ENCODE measurements around the gene RASGRF1. TPM values are rescaled to one million over a fixed set of nuclear protein-coding genes. Genes with fewer than 3 reads are reported as not detected.

Gene RASGRF1
- total RNA-seq, 1 experiment from 2014 or later, result not detected

DNA sequence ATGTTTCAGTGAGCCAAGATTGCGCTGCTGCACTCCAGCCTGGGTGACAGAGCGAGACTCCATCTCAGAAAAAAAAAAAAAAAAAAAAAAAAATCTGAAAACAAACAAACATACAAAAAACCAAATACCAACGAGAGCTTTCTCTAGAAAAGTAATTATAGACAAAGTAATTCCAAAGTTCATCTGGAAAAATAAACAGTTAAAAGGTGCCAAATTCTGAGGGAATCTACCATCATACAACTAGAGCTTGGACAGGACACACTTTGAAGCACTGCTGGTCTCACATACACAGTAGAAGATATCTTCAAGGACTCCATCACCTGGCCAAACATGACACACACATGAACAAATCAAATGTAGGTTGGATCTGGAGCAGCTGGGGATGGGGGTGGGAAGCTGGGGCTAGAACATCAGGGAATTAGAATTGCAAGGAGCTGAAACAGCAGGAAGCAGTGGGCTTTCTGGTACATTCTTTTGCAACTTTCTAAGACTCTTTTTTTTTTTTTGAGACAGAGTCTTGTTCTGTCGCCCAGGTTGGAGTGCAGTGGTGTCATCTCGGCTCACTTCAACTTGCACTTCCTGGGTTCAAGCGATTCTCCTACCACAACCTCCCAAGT lies 104.6 kb downstream of the RASGRF1 start:
- DNase-seq (ENCODE audit: low read depth), result no peak

DNA sequence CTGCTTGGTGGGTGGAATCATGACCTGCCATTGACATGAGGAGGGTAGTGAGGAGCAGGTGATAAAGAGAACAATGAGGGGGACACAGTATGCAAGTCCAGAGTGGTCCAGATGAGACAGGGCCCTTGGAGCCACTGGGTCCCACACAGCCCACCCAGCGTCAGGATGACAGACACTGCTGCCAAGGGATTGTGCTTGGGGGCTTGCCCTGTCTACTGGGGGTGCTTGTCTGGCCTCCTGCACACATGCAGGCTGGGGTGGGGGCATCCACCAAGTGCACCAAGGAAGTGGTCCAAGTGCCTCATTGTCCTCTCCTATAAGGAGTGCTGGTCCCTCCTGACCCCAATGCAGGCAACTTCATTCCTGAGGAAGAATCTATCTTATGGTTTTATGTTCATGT lies 106.5 kb downstream of the RASGRF1 start:
- DNase-seq (ENCODE audit: low read depth), result no peak

DNA sequence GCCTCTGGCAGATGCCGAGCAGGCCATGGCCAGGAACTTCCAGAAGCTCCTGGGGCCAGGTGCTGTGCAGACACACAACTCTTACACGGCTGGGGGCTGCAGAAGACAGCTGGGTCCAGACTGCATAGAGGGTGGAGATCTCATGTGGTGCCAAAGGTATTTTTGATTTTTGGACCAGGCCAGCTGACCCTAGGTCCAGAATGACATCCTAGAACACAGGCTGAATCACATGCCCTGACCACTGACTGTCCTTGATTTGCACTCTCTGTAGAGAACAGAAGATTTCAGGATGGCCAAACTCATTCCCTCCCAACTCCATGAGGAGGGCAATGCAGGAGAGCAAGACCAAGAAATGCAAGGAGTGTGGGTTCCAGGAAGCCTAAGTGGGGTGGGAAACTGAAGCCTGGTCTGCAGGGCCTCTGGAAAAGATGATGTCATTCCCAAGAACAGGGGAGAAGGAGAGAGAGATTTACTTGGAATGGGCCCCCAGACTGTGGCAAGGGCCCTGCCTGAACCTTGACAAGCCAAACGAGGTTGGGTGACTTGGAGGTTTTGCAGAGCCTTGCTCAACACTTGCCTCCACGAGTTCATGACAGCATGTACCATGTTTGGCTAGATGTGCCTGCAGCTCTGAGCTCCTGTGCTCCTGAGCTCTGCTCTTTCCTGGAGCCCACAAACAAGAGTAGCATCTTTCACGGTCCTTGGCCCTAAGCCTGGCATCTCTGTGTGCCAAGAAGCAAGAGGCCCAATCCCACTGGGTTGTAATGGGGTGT lies 107.2 kb downstream of the RASGRF1 start:
- no peak for DNase-seq (ENCODE audit: low read depth)

DNA sequence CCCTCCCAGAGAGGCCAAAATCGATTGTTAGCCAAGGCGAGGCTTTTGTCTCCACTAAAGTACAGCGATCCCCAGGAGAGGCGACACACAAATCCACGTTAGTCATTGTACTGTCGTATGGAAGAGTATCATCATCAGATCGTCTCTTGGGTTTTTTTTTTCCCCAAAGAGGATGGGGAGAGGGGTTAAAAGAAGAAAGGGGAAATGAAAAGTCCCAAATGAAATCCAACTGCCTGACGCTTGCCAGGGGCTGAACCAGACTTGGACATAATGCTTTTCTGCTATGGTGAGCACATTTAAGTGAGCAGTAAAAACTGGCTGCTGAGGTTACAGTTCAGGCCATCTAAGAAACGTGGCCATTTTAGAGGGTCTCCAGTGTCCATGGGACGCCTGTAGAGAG lies 107.8 kb downstream of the RASGRF1 start:
- no peak for DNase-seq (ENCODE audit: low read depth)

DNA sequence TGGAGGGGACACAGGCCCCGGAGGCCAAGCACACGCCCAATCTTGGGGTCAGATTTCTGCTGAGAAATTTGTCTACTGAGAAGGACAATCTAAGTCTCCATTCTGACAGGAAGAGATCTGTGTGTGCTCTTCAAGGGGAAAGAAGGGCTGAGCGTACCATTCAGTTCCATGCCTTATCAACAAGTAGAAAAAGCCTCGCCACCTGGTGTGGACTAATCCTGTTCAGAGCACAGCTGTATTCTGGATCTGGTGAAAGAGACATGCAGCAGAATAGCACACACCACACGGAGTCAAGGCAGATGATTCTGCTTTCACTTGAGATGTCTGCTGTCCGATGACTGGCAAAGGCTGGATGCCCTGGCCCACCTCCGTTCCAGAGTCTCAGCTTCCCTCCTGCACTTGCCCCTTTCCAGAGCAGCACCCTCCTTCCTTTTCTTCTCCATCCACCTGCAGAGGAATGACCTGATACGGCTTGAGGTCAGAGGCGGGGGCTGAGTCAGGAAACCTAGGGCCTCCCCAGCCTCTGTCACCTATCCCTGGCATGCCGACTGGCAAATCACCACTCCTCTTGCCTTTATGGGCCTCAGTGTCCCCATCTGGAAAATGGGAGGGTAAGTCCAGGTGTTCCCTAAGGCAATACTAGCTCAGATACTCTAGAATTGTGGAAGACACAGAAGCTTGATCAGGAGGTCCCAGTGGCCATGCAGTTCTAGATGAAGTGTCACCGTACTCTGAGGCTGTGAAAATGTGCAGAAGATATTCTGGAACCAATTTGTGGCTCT lies 108.9 kb downstream of the RASGRF1 start:
- DNase-seq (ENCODE audit: low read depth), result no peak

DNA sequence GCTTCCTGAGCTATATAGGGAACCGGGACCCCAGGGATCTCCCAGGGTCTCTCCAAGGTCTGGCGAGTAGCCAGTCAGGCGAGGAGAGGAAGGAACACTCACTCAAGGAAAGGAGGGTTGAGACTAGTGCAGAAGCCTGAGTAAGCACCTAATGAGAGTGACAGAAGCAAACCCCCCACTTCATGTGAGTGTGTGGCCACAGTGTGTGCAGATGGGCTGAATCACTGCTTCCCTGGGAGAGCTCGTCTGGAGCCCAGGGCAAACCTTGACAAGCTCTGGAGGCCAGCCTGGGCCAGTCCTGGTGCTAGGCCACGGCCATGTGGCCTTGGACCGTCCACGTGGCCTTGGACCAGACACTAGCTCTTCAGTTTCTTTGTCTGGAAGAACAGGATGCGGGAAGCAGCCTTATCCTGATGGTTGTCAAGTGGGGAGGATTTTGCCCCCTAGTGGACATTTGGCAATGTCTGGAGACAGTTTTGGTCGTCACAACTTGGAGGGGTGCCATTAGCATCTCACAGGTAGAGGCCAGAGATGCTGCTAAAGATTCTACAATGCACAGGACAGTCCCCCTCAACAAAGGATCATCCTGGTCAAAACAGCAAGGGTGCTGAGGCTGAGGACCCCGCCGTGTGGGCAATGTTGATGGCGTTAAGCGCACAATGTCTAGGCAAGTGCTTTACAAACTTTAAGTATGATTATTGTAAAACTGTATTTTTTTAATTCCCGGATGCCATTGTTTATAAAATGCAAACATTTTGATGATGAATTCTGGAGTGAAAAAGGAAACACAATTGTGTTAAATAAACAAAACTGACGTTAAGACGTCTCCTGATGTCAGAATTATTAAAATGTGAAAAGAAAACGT lies 110.9 kb downstream of the RASGRF1 start:
- peak; percentile 80 for DNase-seq (ENCODE audit: low read depth)

DNA sequence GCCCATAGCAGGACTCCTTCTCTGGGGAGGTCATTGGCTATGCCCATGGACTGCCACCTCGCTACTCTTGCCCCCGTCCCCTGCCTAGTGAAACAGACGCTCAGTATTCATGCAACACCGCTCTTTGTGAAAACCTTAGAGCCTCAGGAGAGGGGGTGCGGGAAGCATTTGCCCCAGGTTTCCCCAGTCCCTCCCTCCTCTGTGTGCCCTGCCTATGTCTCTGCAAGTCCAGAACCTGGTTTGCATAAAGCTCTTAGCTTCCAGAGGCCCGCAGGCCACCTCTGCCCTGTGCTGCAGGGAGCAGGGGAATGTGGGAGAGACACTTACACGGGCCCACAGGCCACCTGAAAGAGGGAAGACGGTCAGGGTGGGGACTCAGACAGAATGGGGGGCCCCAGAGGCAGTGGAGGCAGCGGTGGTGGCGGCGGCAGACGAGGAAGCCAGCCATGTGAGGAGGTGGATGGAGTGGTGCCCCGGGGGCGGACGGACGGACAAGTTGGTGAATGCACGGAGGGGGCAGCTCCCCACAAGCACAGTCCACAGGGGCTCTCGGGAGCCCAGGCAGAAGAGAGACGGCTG lies 111.9 kb downstream of the RASGRF1 start:
- no peak for DNase-seq (ENCODE audit: low read depth)

DNA sequence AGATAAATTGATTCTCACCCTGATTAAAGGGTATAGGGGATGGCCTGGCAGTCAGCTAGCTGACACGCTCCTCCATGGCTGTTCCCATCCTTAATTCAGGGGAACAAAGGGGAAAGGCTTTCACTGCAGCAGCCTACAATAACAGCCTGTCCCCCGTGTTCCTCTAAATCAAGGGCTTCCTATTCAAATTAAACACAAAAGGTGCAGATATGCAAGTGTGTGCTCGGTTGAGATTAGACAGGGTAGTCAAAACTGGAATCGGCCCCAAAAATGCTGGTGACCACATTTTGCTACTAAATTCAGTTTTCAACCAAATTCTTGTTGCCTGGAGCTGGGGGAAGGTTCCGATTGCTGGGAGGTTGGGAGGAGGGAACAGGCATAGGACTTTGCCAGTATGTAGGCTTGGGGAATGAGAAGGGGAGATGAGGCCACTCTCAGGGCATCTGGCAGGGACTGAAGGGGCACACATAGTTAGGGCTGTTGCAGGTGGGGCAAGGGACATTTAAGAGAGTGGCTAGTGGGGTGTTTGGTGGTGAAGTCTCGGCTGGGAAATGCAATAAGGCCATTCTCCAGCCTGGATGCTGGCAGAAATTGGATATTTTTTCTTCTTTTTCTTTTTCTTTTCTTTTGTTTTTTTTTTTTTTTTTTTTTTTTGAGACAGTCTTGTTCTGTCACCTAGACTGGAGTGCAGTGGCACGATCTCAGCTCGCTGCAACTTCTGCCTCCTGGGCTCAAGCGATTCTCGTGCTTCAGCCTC lies 112.8 kb downstream of the RASGRF1 start:
- DNase-seq (ENCODE audit: low read depth), result no peak

DNA sequence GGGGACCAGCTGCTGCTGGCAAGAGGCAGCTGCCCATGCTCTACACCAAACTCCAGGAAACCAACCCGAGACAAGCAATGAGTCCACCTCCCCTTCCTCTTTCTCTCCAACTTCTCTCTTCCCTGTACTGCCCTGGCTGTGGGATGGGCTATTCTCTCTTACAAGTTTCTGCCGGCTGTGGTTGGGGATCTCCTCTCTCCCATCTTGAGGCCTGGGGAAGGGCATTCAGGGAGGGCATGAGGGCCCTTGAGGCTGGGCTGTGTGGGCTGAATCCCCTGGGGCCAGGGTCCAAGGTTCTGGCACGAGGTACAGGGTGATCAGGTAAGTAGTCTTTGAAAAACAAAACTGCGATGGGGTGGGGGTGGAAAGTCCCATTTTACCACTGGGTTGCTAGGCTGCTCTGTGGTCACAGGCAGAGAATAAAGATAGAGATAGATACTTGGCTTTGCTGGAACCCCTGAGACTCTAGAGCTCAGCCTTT lies 113.4 kb downstream of the RASGRF1 start:
- DNase-seq (ENCODE audit: low read depth), result no peak

DNA sequence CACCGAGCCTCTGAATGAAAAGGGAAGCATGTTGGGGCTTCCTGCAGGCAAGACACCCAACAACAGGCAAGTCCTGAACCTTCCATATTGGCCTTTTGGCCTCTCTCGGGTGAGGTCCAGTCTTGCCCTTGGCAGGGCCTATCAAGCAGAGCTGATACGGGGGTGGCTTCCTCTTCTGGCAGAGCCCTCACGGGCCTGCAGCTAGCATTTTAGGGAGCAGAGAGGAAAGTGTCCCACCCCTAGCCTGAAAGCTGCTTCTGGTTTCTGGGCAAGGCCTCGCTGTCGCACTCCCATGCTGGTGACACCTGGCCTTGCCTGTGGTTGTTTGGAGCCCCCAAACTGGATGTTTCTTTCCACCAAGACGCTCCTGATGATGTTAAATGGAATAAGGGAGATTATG lies 113.9 kb downstream of the RASGRF1 start:
- no peak for DNase-seq (ENCODE audit: low read depth)

DNA sequence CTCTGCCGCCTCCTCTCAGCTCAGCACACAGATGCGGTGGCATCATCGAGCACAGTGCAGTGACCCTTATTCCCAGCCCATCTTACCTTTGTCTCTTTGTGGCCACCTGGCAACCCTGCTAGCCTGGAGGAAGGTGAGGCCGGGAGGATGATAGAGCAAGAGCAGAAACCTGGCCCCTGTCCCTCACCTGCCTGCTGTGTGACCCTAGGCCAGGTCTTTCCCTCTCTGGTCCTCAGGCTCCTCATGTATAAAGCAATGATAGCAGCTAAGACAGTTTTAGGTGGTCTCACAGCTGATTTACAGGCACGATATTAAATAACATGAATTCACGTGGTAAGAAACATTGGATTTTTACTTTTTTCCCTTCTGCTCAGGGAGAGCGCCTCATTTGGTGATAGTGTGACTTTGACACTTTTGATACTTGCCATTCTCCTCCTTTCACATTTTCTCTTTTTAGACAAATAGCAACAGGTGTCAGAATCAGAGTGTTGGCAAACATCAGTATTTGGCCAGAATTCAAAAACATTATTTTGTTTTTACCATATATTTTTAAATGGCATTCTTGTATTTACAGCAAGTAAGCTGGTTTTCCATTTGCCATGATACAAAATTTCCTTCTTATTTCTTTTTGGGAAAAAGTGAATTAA lies 116.2 kb downstream of the RASGRF1 start:
- no peak for DNase-seq (ENCODE audit: low read depth)

DNA sequence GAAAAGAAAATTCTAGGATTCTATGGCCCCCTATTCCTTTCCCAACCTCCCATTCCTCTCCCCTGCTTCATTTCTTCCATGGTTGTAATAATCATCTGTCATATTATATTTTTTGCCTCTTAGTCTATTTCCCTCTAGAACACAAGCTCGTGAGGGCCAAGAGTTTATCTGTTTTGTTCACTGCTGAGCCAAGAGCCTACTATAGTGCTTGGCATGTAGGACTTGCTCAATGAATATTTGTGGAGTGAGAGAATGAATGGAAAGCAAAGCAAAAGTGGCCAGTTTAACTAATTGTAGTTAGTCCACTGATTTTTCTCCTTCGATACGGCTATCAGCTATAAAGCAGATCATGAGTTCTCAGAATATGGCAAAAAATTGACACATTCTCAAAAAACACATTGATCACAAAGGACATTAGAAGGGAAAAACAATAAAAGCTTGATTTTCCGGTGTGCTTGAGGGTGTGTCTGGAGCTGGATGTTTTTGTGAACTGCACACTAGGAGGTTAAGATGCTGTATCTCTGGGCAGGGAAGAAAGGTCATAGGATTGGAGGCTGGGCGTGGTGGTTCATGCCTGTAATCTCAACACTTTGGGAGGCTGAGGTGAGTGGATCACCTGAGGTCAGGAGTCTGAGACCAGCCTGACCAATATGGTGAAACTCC lies 120.8 kb downstream of the RASGRF1 start:
- DNase-seq (ENCODE audit: low read depth), result no peak

DNA sequence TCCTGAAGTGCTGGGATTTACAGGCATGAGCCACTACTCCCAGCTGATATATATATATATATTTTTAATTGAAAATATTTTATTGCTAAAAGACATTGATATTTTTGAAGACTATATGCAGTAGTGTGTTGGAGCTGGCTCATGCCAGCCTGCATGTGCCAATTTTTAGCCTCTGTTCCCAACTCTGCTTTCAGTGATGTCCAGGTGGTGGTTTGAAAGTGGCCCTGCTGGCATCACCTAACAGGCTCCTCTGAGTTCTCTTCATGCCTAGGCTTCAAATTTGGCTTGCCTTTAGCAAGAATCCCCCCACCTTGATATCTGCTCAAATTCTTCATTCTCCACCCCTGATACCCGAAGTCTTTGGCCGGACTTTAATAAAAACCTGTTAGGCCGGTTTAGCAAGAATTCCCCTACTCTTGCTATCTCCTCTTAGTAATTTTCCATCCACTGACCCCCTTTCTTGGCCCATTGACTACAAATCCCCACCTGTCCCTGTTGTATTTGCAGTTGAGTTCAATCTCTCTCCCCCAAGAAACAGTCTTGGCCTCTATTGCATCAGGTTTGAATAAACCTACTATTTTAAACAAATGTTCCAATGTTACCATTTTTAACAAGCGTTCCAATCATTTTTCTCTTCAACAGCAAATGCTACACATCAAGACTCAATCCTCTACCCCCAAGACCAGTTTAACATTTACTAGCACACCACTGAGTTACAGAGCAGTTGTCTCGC lies 121.9 kb downstream of the RASGRF1 start:
- no peak for DNase-seq (ENCODE audit: low read depth)

DNA sequence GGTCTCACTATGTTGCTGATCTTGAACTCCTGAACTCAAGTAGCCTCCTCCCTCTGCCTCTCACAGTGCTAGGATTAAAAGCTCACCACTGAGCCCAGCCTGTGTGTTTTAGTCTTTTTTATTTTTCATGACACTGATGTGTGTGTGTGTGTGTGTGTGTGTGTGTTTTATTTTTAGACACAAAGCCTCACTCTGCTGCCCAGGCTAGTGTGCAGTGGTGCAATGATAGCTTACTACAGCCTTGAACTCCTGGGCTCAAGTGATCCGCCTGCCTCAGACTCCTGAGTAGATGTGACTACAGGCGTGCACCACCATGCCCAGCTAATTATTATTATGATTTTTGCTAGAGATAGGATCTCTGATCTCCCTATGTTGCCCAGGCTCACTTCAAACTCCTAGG lies 122.5 kb downstream of the RASGRF1 start:
- DNase-seq (ENCODE audit: low read depth), result no peak

DNA sequence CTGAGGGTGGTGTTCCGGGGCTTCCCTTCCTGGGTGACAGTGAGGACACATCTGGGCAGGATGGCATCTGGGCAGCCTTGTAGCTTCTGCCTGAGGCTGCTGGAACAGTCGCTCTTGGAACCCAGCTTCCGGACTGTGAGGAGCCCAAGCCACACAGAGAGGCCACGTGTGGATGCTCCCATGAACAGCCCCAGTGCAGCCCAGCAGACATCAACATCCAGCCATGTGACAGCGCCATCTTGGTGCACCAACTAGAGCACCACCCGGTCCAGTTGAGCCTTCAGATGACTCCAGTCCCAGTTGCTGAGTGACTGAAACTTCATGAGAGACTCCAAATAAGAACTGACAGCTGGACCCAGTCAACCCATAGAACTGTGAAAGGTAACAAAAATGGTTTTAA lies 130.3 kb downstream of the RASGRF1 start:
- DNase-seq (ENCODE audit: low read depth), result no peak

DNA sequence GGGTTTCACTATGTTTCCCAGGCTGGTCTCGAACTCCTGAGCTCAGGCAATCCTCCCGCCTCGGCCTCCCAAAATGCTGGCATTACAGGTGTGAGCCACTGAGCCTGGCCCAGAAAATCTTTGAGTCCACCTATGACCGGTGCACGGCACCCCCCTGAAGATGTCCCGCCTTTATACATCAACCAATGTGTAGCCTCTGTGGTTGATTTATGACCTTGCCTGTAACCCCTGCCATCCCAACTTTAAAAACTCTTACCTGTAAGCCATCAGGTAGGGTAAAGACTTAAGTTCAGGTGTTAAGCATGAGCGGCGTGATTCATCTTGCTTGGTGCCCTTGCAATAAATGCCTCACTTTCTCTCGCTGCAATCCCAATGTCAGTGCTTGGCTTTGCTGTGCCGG lies 131.2 kb downstream of the RASGRF1 start:
- DNase-seq (ENCODE audit: low read depth), result no peak

DNA sequence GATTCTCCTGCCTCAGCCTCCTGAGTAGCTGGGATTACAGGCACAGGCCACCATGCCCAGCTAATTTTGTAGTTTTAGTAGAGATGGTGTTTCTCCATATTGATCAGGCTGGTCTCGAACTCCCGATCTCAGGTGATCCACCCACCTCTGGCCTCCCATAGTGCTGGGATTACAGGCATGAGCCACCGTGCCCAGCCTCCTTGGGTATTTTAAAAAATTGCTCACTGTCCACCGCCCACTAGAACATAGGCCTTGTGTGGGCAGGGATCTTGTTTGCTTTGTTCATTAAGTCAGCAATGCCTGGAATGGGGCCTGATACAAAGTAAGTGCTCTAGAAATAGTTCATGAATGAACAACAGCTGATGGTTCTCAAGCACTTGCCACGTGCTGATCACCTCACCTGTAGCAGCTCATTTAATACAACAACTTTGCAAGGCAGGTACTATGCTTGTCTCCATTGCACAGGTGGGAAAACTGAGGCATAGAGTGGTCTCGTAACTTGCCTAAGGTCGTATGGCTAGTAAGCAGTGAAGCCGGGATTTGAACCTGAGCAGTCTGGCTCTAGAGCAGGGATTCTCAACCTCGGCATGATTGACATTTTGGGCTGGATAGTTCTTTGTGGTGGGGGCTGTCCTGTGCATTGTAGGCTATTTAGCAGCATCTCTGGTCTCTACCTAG lies 133.0 kb downstream of the RASGRF1 start:
- DNase-seq (ENCODE audit: low read depth), result no peak

DNA sequence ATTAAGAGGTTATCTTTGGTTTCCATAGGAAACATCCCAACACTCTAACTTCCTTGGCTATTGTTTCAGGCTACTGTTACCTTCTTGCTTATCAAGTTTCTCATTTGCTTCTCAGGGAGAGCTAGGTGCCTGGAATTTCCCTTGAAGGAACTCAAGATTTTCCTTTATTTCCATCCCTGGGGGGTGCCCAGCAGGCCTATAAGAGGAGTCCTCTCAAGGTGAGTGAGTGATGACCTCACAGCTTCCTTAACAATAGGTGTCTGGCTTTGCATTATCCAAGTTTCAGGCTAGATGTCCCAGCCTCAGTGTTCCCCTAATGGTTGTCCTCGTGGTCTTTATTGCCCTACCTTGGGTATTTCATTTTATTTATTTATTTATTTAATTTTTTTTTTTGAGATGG lies 133.6 kb downstream of the RASGRF1 start:
- DNase-seq (ENCODE audit: low read depth), result no peak

Measured in Daoy (cell line).